ENCODE results near the gene METTL26. TPM values are rescaled to one million over a fixed set of nuclear protein-coding genes. Genes with fewer than 3 reads are reported as not detected.
A peak's percentile ranks its signal among the peaks of the same experiment; 100 is the strongest.

The METTL26 gene
- total RNA-seq, 1 donor from 2014 or later = 73.2 TPM

GRCh38 chr16:595094-595528, 41.0 kb downstream of the METTL26 start:
- Mint-ChIP-seq H3K9me3 (no peaks in the 10 kb centered on the region), H3K4me1 (peaks cover 31% of the 10 kb centered on the region), H3K36me3 (peaks cover 16% of the 10 kb centered on the region), H3K27me3 (ENCODE audit: low read depth) (no peaks in the 10 kb centered on the region), H3K4me3 (no peak overlapping the region), H3K27ac (no peak overlapping the region)
- TF ChIP-seq, protein P1, sequence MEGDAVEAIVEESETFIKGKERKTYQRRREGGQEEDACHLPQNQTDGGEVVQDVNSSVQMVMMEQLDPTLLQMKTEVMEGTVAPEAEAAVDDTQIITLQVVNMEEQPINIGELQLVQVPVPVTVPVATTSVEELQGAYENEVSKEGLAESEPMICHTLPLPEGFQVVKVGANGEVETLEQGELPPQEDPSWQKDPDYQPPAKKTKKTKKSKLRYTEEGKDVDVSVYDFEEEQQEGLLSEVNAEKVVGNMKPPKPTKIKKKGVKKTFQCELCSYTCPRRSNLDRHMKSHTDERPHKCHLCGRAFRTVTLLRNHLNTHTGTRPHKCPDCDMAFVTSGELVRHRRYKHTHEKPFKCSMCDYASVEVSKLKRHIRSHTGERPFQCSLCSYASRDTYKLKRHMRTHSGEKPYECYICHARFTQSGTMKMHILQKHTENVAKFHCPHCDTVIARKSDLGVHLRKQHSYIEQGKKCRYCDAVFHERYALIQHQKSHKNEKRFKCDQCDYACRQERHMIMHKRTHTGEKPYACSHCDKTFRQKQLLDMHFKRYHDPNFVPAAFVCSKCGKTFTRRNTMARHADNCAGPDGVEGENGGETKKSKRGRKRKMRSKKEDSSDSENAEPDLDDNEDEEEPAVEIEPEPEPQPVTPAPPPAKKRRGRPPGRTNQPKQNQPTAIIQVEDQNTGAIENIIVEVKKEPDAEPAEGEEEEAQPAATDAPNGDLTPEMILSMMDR (IDR thresholded peaks at IDR 0.05; ENCODE audit: unreplicated experiment) = no peak
- no peak for DNase-seq (ENCODE audit: low spot score in 2 of 2, unreplicated experiment in 2 of 2)

DNA sequence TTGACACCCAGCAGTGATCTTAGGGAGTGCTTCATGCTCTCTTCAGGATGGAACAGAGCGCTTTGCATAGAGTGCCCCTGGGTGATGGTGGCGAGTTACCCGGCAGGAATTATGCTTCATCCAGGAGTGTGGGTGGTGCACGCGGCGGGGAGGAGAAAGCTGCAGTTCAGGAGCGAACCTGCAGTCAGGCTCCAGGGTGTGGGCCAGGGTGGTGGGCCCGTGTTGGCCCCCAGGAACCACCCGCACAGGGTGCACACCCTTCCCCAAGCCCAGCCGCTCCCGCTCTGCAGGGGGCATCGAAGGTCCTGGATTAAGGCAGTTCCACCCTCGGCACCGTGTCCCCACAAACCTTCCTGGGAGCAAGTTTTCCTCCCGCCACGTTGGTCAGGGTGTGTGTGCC, 42.3 kb downstream of the METTL26 start:
- Mint-ChIP-seq H3K36me3 (peaks cover 13% of the 10 kb centered on the region), H3K9me3 (no peaks in the 10 kb centered on the region), H3K4me1 (peaks cover 31% of the 10 kb centered on the region), H3K27ac (peak overlapping the region; percentile 81), H3K27me3 (ENCODE audit: low read depth) (no peaks in the 10 kb centered on the region), H3K4me3 (no peak overlapping the region)
- TF ChIP-seq, protein P1 (IDR thresholded peaks at IDR 0.05; ENCODE audit: unreplicated experiment) = no peak
- DNase-seq (ENCODE audit: low spot score in 2 of 2, unreplicated experiment in 2 of 2) = no peak

- no peak overlapping the region for H3K4me3 Mint-ChIP-seq
- peak overlapping the region; percentile 81 for H3K27ac Mint-ChIP-seq
- peaks cover 13% of the 10 kb centered on the region for H3K36me3 Mint-ChIP-seq
- TF ChIP-seq, protein P1 (IDR thresholded peaks at IDR 0.05; ENCODE audit: unreplicated experiment) = no peak
- H3K4me1 Mint-ChIP-seq = peaks cover 33% of the 10 kb centered on the region
- no peak for DNase-seq (ENCODE audit: low spot score in 2 of 2, unreplicated experiment in 2 of 2)
- no peaks in the 10 kb centered on the region for H3K27me3 Mint-ChIP-seq (ENCODE audit: low read depth)
- no peaks in the 10 kb centered on the region for H3K9me3 Mint-ChIP-seq
Observed at GRCh38 chr16:593406-593805, 42.7 kb downstream of the METTL26 start.

- peak overlapping the region; percentile 83 for H3K4me3 Mint-ChIP-seq
Observed at GRCh38 chr16:592518-593306, 43.4 kb downstream of the METTL26 start.

GRCh38 chr16:591892-592517, 44.1 kb downstream of the METTL26 start:
- Mint-ChIP-seq H3K9me3 (no peaks in the 10 kb centered on the region), H3K4me3 (peak overlapping the region; percentile 83), H3K27ac (peak overlapping the region; percentile 77), H3K36me3 (peaks cover 12% of the 10 kb centered on the region), H3K4me1 (peaks cover 40% of the 10 kb centered on the region), H3K27me3 (ENCODE audit: low read depth) (no peaks in the 10 kb centered on the region)
- TF ChIP-seq, protein P1 (IDR thresholded peaks at IDR 0.05; ENCODE audit: unreplicated experiment) = no peak
- DNase-seq (ENCODE audit: low spot score in 2 of 2, unreplicated experiment in 2 of 2) = no peak

More at GRCh38 chr16:592518-593306, 43.4 kb downstream of the METTL26 start:
- no peak for DNase-seq (ENCODE audit: low spot score in 2 of 2, unreplicated experiment in 2 of 2)
- Mint-ChIP-seq H3K27me3 (ENCODE audit: low read depth) (no peaks in the 10 kb centered on the region), H3K36me3 (peaks cover 13% of the 10 kb centered on the region), H3K4me1 (peaks cover 36% of the 10 kb centered on the region), H3K9me3 (no peaks in the 10 kb centered on the region), H3K27ac (peak overlapping the region; percentile 77)
- TF ChIP-seq, protein P1 (IDR thresholded peaks at IDR 0.05; ENCODE audit: unreplicated experiment) = no peak

All from mesothelial cell of epicardium (in vitro differentiated cells).